Left kidney (tissue), 2 donors: ENCODE data around the gene KRT40. TPM values are rescaled to one million over a fixed set of nuclear protein-coding genes. Genes with fewer than 3 reads are reported as not detected.

Source experiments
- DNase-seq: peaks from one replicate; pipeline ENCODE4 v3.0.0-alpha.2; 2013
- polyA plus RNA-seq: library from polyadenylated mRNA; unstranded; fragments of 120-200 nt; gene quantifications from one replicate; pipeline ENCODE4 v1.2.1, GENCODE V29; 2013; ENCODE audit not compliant: insufficient read length

Gene KRT40
- polyA plus RNA-seq, 1 donor = not detected

- no peak for DNase-seq
Observed at GRCh38 chr17:40952661-40953060, 31.5 kb downstream of the KRT40 start.

- DNase-seq = peak; percentile 33
Observed at GRCh38 chr17:40952154-40952553, 32.0 kb downstream of the KRT40 start.

GRCh38 chr17:40951011-40951622 is 33.0 kb downstream of the KRT40 start:
- DNase-seq = no peak

GRCh38 chr17:40950176-40950575 is 34.0 kb downstream of the KRT40 start:
- no peak for DNase-seq

- no peak for DNase-seq
Observed at GRCh38 chr17:40949418-40949817, 34.7 kb downstream of the KRT40 start.

GRCh38 chr17:40947929-40948328 is 36.2 kb downstream of the KRT40 start:
- DNase-seq = no peak

- DNase-seq = no peak
Observed at GRCh38 chr17:40945414-40945813, 38.7 kb downstream of the KRT40 start.

- no peak for DNase-seq
Observed at GRCh38 chr17:40944531-40944930, 39.6 kb downstream of the KRT40 start.

- no peak for DNase-seq
Observed at GRCh38 chr17:40942553-40942952, 41.6 kb downstream of the KRT40 start.

GRCh38 chr17:40940266-40940665 is 43.9 kb downstream of the KRT40 start:
- no peak for DNase-seq

GRCh38 chr17:40938981-40939380 is 45.1 kb downstream of the KRT40 start:
- no peak for DNase-seq

- DNase-seq = no peak
Observed at GRCh38 chr17:40937384-40937819, 46.7 kb downstream of the KRT40 start, which contains the start of gene KRT23. KRT23 (minus strand) TSS chr17:40937646; CDS start chr17:40936603, 1,043 bp downstream.

- DNase-seq = no peak
Observed at GRCh38 chr17:40936976-40937375, 47.1 kb downstream of the KRT40 start.

GRCh38 chr17:40936437-40936971 is 47.6 kb downstream of the KRT40 start:
- DNase-seq = no peak

GRCh38 chr17:40935624-40936023 is 48.5 kb downstream of the KRT40 start:
- DNase-seq = no peak

GRCh38 chr17:40932608-40933007 is 51.5 kb downstream of the KRT40 start:
- no peak for DNase-seq

GRCh38 chr17:40931311-40931710 is 52.8 kb downstream of the KRT40 start:
- no peak for DNase-seq

Other genes with a start within 250 kb of the KRT40 start
- not detected for gene KRT25, start 229.0 kb downstream of the KRT40 start, polyA plus RNA-seq
- not detected for gene KRT26, start 212.1 kb downstream of the KRT40 start, polyA plus RNA-seq
- gene KRT27, start 201.8 kb downstream of the KRT40 start, polyA plus RNA-seq = not detected
- gene KRT28, start 184.4 kb downstream of the KRT40 start, polyA plus RNA-seq = not detected
- 45.2 TPM for gene KRT10, start 161.7 kb downstream of the KRT40 start, polyA plus RNA-seq
- gene KRT12, start 117.1 kb downstream of the KRT40 start, polyA plus RNA-seq = 0.37 TPM
- 0.33 TPM for gene KRT20, start 99.1 kb downstream of the KRT40 start, polyA plus RNA-seq
- gene KRT23, start 46.7 kb downstream of the KRT40 start, polyA plus RNA-seq = 1.1 TPM
- not detected for gene KRT39, start 17.4 kb downstream of the KRT40 start, polyA plus RNA-seq
- gene KRTAP3-3, start 9.8 kb upstream of the KRT40 start, polyA plus RNA-seq = not detected
- gene KRTAP3-2, start 15.6 kb upstream of the KRT40 start, polyA plus RNA-seq = not detected
- gene KRTAP3-1, start 24.8 kb upstream of the KRT40 start, polyA plus RNA-seq = not detected
- not detected for gene KRTAP1-5, start 42.9 kb upstream of the KRT40 start, polyA plus RNA-seq
- gene KRTAP1-4, start 45.9 kb upstream of the KRT40 start, polyA plus RNA-seq = not detected
- gene KRTAP1-3, start 50.5 kb upstream of the KRT40 start, polyA plus RNA-seq = not detected
- not detected for gene KRTAP1-1, start 57.1 kb upstream of the KRT40 start, polyA plus RNA-seq
- not detected for gene KRTAP2-1, start 63.0 kb upstream of the KRT40 start, polyA plus RNA-seq
- gene KRTAP2-2, start 70.9 kb upstream of the KRT40 start, polyA plus RNA-seq = not detected
- not detected for gene KRTAP2-3, start 75.8 kb upstream of the KRT40 start, polyA plus RNA-seq
- gene KRTAP2-4, start 81.6 kb upstream of the KRT40 start, polyA plus RNA-seq = not detected
- not detected for gene KRTAP4-7, start 99.8 kb upstream of the KRT40 start, polyA plus RNA-seq
- not detected for gene KRTAP4-8, start 113.8 kb upstream of the KRT40 start, polyA plus RNA-seq
- gene KRTAP4-16, start 117.9 kb upstream of the KRT40 start, polyA plus RNA-seq = not detected
- gene KRTAP4-9, start 121.1 kb upstream of the KRT40 start, polyA plus RNA-seq = not detected
- not detected for gene KRTAP4-11, start 134.0 kb upstream of the KRT40 start, polyA plus RNA-seq
- not detected for gene KRTAP4-12, start 139.9 kb upstream of the KRT40 start, polyA plus RNA-seq
- not detected for gene KRTAP4-6, start 156.2 kb upstream of the KRT40 start, polyA plus RNA-seq
- gene KRTAP4-5, start 165.5 kb upstream of the KRT40 start, polyA plus RNA-seq = not detected
- not detected for gene KRTAP4-4, start 176.4 kb upstream of the KRT40 start, polyA plus RNA-seq
- not detected for gene KRTAP4-3, start 183.9 kb upstream of the KRT40 start, polyA plus RNA-seq
- gene KRTAP4-2, start 193.9 kb upstream of the KRT40 start, polyA plus RNA-seq = not detected
- not detected for gene KRTAP4-1, start 200.6 kb upstream of the KRT40 start, polyA plus RNA-seq
- gene KRTAP9-1, start 205.6 kb upstream of the KRT40 start, polyA plus RNA-seq = not detected
- not detected for gene KRTAP9-2, start 242.3 kb upstream of the KRT40 start, polyA plus RNA-seq
- gene KRTAP9-3, start 248.1 kb upstream of the KRT40 start, polyA plus RNA-seq = not detected